Esophagus squamous epithelium (tissue), 5 donors: ENCODE measurements around the gene CYP4Z1. TPM values are rescaled to one million over a fixed set of nuclear protein-coding genes. Genes with fewer than 3 reads are reported as not detected.
"Not testable (repeated sequence)": the region's sequence is repeated elsewhere in the genome, so short reads cannot be mapped to it uniquely, and the experiment has no call there.

Source experiments
- DNase-seq: peaks from one replicate; lab custom pipeline; 2025; lab: John Stamatoyannopoulos, UW
- H3K27ac ChIP-seq, 4 donors: fragments of 200-600 bp; sonication (generic); one replicate each; pipeline ENCODE4 v1.5.1; 2016 to 2019; ENCODE audit warnings: mild to moderate bottlenecking in 1 of 4
- H3K27me3 ChIP-seq, 4 donors: fragments of 200-600 bp; sonication (generic); 1 replicate in 3 of 4; 2 replicates in 1 of 4; pipeline versions ENCODE4 v1.5.1 to v1.6.0; 2017 to 2021; ENCODE audit warnings: antibody characterized with exemption in 1 of 4
- H3K36me3 ChIP-seq, 3 donors: fragments of 200-600 bp; sonication (generic); one replicate each; pipeline ENCODE4 v1.5.1; 2016 to 2019
- H3K4me1 ChIP-seq, 3 donors: fragments of 200-600 bp; sonication (generic); one replicate each; pipeline ENCODE4 v1.5.1; 2017 to 2019
- H3K4me3 ChIP-seq, 4 donors: fragments of 200-600 bp; sonication (generic); 1 replicate in 3 of 4; 2 replicates in 1 of 4; pipeline ENCODE4 v1.5.1; 2016 to 2019; ENCODE audit warnings: mild to moderate bottlenecking in 2 of 4, moderate library complexity in 1 of 4
- H3K9me3 ChIP-seq, 3 donors: fragments of 200-600 bp; sonication (generic); one replicate each; pipeline ENCODE4 v1.5.1; 2016 to 2019
- CTCF ChIP-seq, 6 experiments: fragments of 450-650 bp in 4 of 6; fragments of 200-600 bp in 2 of 6; sonication (generic) in 2 of 6; IDR thresholded peaks; one replicate each; pipeline ENCODE4 v1.5.1; 2016 to 2019; ENCODE audit warnings: antibody characterized with exemption in 6 of 6, mild to moderate bottlenecking in 4 of 6, moderate library complexity in 4 of 6
- POLR2A ChIP-seq, 4 donors: fragments of 450-650 bp; IDR thresholded peaks; one replicate each; pipeline ENCODE4 v1.6.1; 2017; ENCODE audit warnings: antibody characterized with exemption in 4 of 4, mild to moderate bottlenecking in 4 of 4, moderate library complexity in 3 of 4
- WGBS, 2 donors: methylation state at CpG; one replicate each; pipeline ENCODE4 v1.1.5; 2018; 5-methylcytosine and 5-hydroxymethylcytosine counted together
- intact Hi-C: fragments of 100-400 bp; cut with DNase I; formaldehyde crosslinking; loops from one replicate; pipeline ENCODE4 v1.15.0; 2022
- total RNA-seq, 4 donors: library from RNA; depleted of rRNA; stranded (reverse); fragments of >200 nt; gene quantifications; one replicate each; pipeline ENCODE4 v1.1.0, GENCODE V29; 2016
- donor health status: DM: yes; HTN: yes; CAD: no.

The CYP4Z1 gene
- total RNA-seq, 4 donors from 2014 or later = 0.19 to 1.5 (median 1.4) TPM

GRCh38 chr1:47113178-47113577, 46.1 kb downstream of the CYP4Z1 start:
- WGBS, 2 donors = 87 to 93% methylated on average over 4 of the region's 4 CpGs
- DNase-seq = no peak
- intact Hi-C loops = no loop called here

GRCh38 chr1:47121039-47121438, 54.0 kb downstream of the CYP4Z1 start:
- H3K36me3 ChIP-seq, H3K27ac ChIP-seq, intact Hi-C loops, DNase-seq, H3K27me3 ChIP-seq, H3K4me3 ChIP-seq, H3K9me3 ChIP-seq, H3K4me1 ChIP-seq: not testable (repeated sequence)
- WGBS, 2 donors = 80 to 93% methylated on average over 1 of the region's 1 CpG

More at GRCh38 chr1:47113178-47113577, 46.1 kb downstream of the CYP4Z1 start:
- Histone ChIP-seq H3K4me3 (no peak overlapping the region), H3K9me3 (no peaks in the 10 kb centered on the region), H3K36me3 (no peaks in the 10 kb centered on the region), H3K4me1 (no peaks in the 10 kb centered on the region), H3K27ac (no peak overlapping the region), H3K27me3 (peaks cover 0 to 3% (median 0%) of the 10 kb centered on the region in 4 donors)
- TF ChIP-seq POLR2A (IDR thresholded peaks at IDR 0.05) (no peak), CTCF (IDR thresholded peaks at IDR 0.05) (no peak)

- H3K9me3 ChIP-seq, H3K27me3 ChIP-seq, intact Hi-C loops, DNase-seq, H3K27ac ChIP-seq, H3K4me3 ChIP-seq, H3K36me3 ChIP-seq: not testable (repeated sequence)
- H3K4me1 ChIP-seq = peaks cover 0 to 12% (median 0%) of the 10 kb centered on the region in 3 donors
Observed at GRCh38 chr1:47124834-47125233, 57.8 kb downstream of the CYP4Z1 start.

GRCh38 chr1:47126997-47127396, 60.0 kb downstream of the CYP4Z1 start:
- WGBS, 2 donors = 90 to 96% methylated on average over 2 of the region's 2 CpGs
- DNase-seq, H3K27me3 ChIP-seq, intact Hi-C loops, H3K4me3 ChIP-seq, H3K36me3 ChIP-seq, H3K9me3 ChIP-seq, H3K27ac ChIP-seq: not testable (repeated sequence)
- H3K4me1 ChIP-seq = peaks cover 0 to 21% (median 0%) of the 10 kb centered on the region in 3 donors

GRCh38 chr1:47128221-47128620, 61.2 kb downstream of the CYP4Z1 start:
- TF ChIP-seq CTCF (IDR thresholded peaks at IDR 0.05) (no peak), POLR2A (IDR thresholded peaks at IDR 0.05) (no peak)
- DNase-seq = no peak
- Histone ChIP-seq H3K27me3 (no peaks in the 10 kb centered on the region), H3K4me1 (peaks cover 0 to 21% (median 0%) of the 10 kb centered on the region in 3 donors), H3K27ac (no peak overlapping the region), H3K4me3 (no peak overlapping the region), H3K9me3 (no peaks in the 10 kb centered on the region), H3K36me3 (no peaks in the 10 kb centered on the region)
- intact Hi-C loops = no loop called here
- 96 to 100% methylated on average over 1 of the region's 1 CpG for WGBS, 2 donors

- H3K4me1 ChIP-seq = peaks cover 0 to 21% (median 0%) of the 10 kb centered on the region in 3 donors
- H3K9me3 ChIP-seq, H3K36me3 ChIP-seq, DNase-seq, H3K27ac ChIP-seq, H3K27me3 ChIP-seq, H3K4me3 ChIP-seq, intact Hi-C loops: not testable (repeated sequence)
- WGBS, 2 donors = 34 to 39% methylated on average over 2 of the region's 2 CpGs
Observed at GRCh38 chr1:47128854-47129253, 61.8 kb downstream of the CYP4Z1 start.

- H3K4me3 ChIP-seq, DNase-seq, H3K27me3 ChIP-seq, H3K9me3 ChIP-seq, intact Hi-C loops, H3K36me3 ChIP-seq: not testable (repeated sequence)
- peaks cover 0 to 21% (median 0%) of the 10 kb centered on the region in 3 donors for H3K4me1 ChIP-seq
- WGBS, 2 donors = 58 to 61% methylated on average over 8 of the region's 8 CpGs
- H3K27ac ChIP-seq = peak overlapping the region in 2 of 4 donors; percentile 15 to 52
Observed at GRCh38 chr1:47129489-47130230, 62.6 kb downstream of the CYP4Z1 start.

GRCh38 chr1:47132665-47133064, 65.6 kb downstream of the CYP4Z1 start:
- H3K9me3 ChIP-seq, DNase-seq, H3K27me3 ChIP-seq, H3K27ac ChIP-seq, H3K36me3 ChIP-seq, H3K4me3 ChIP-seq, intact Hi-C loops: not testable (repeated sequence)
- WGBS, 2 donors = 86 to 90% methylated on average over 3 of the region's 3 CpGs
- H3K4me1 ChIP-seq = peaks cover 0 to 21% (median 0%) of the 10 kb centered on the region in 3 donors
